A549 (cell line): ENCODE results near the gene GDF10. TPM values are rescaled to one million over a fixed set of nuclear protein-coding genes. Genes with fewer than 3 reads are reported as not detected.

Source experiments
- ATAC-seq, 2 experiments: fragments of 200-7000 bp in 1 of 2; fragments of >200 bp in 1 of 2; cut with Nextera tagmentation in 1 of 2; cut with Tn5 transposase in 1 of 2; 3 replicates each; pipeline versions ENCODE4 v1.8.0 to v1.9.1; 2018 to 2020; ENCODE audit warnings: mild to moderate bottlenecking in 1 of 2, moderate library complexity in 1 of 2
- CTCF ChIA-PET: fragments of 300-600 bp; sonication (Branson Sonifier 250); formaldehyde crosslinking; extraction: SDS; loops from one replicate; lab custom pipeline; 2021; ENCODE audit warnings: antibody characterized with exemption, inconsistent platforms; lab: Yijun Ruan, JAX
- POLR2A ChIA-PET: fragments of 350-600 bp; formaldehyde crosslinking; extraction: SDS; loops from one replicate; lab custom pipeline; 2021; ENCODE audit warnings: antibody characterized with exemption, inconsistent platforms; lab: Yijun Ruan, JAX
- DNase-seq, 2 experiments: peaks; one replicate each; pipeline versions ENCODE4 v3.0.0 to v3.0.0-alpha.2; 2011 to 2016; ENCODE audit warnings: low read depth in 1 of 2, low spot score in 1 of 2
- FAIRE-seq: peaks from 2 replicates; lab custom pipeline; 2011; peaks lifted over from hg19 to GRCh38; lab: Jason Lieb, UNC
- H3K27ac ChIP-seq, 2 experiments: fragments of >200 bp; sonication (Bioruptor Twin); formaldehyde crosslinking; 3 replicates each; pipeline ENCODE4 v1.5.1; 2016 to 2017
- H3K4me1 ChIP-seq: fragments of >200 bp; sonication (Bioruptor Twin); formaldehyde crosslinking; 3 replicates; pipeline ENCODE4 v1.6.1; 2016
- H3K4me2 ChIP-seq: fragments of >200 bp; sonication (Bioruptor Twin); formaldehyde crosslinking; 3 replicates; pipeline ENCODE4 v1.6.1; 2016
- H3K4me3 ChIP-seq: fragments of >200 bp; sonication (Bioruptor Twin); formaldehyde crosslinking; 3 replicates; pipeline ENCODE4 v1.5.1; 2016
- H3K9me3 ChIP-seq: fragments of >200 bp; sonication (Bioruptor Twin); formaldehyde crosslinking; 3 replicates; pipeline ENCODE4 v1.6.1; 2016
- ATOH8 ChIP-seq: fragments of 250-450 bp; sonication (Bioruptor Pico); IDR thresholded peaks from 2 replicates; pipeline ENCODE4 v1.5.0; 2020; ENCODE audit warnings: low read depth, mild to moderate bottlenecking, moderate library complexity
- CBX8 ChIP-seq: fragments of 200-600 bp; sonication (generic); IDR thresholded peaks from 2 replicates; pipeline ENCODE4 v1.6.1; 2016
- CHD2 ChIP-seq: fragments of 150-350 bp; IDR thresholded peaks from 2 replicates; pipeline ENCODE4 v1.6.1; 2014; ENCODE audit warnings: low read length; ENCODE audit not compliant: partially characterized antibody
- EHMT2 ChIP-seq: fragments of 200-600 bp; sonication (generic); IDR thresholded peaks from 2 replicates; pipeline ENCODE4 v1.6.1; 2016; ENCODE audit warnings: antibody characterized with exemption, low read depth, mild to moderate bottlenecking, moderate library complexity
- EP300 ChIP-seq, 2 experiments: fragments of >200 bp; sonication (Bioruptor Twin); formaldehyde crosslinking; IDR thresholded peaks; 2 replicates in 1 of 2; 3 replicates in 1 of 2; pipeline ENCODE4 v1.6.1; 2016 to 2017
- GATA3 ChIP-seq: IDR thresholded peaks from 2 replicates; pipeline ENCODE4 v1.6.1; 2012; ENCODE audit warnings: borderline replicate concordance
- HES2 ChIP-seq: fragments of >200 bp; sonication (Bioruptor Twin); formaldehyde crosslinking; IDR thresholded peaks from 2 replicates; pipeline ENCODE4 v1.6.1; 2016
- HMGXB4 ChIP-seq: fragments of 250-450 bp; sonication (Bioruptor Pico); IDR thresholded peaks from 2 replicates; pipeline ENCODE4 v1.5.0; 2021; ENCODE audit warnings: mild to moderate bottlenecking, moderate library complexity, borderline replicate concordance
- HOXB5 ChIP-seq: fragments of 250-450 bp; sonication (Bioruptor Pico); IDR thresholded peaks from 2 replicates; pipeline ENCODE4 v1.5.0; 2020; ENCODE audit warnings: mild to moderate bottlenecking, moderate library complexity
- JUNB ChIP-seq: fragments of >200 bp; sonication (Bioruptor Twin); formaldehyde crosslinking; IDR thresholded peaks from 2 replicates; pipeline ENCODE4 v1.6.1; 2016
- MYC ChIP-seq: IDR thresholded peaks from 2 replicates; pipeline ENCODE4 v1.6.1; 2012; ENCODE audit warnings: mild to moderate bottlenecking, inconsistent platforms, low read length, improper control_type of control experiment, borderline replicate concordance
- NFE2L2 ChIP-seq: fragments of 150-350 bp; conservative IDR thresholded peaks from 2 replicates; pipeline ENCODE4 v1.6.1; 2014; ENCODE audit warnings: low read length
- NPAS2 ChIP-seq: fragments of 250-450 bp; sonication (Bioruptor Pico); IDR thresholded peaks from 2 replicates; pipeline ENCODE4 v1.8.0; 2022; ENCODE audit warnings: mild to moderate bottlenecking, moderate library complexity, borderline replicate concordance
- POLR2A ChIP-seq: IDR thresholded peaks from 2 replicates; pipeline ENCODE4 v1.6.1; 2012; ENCODE audit warnings: mild to moderate bottlenecking, low read length
- POLR2AphosphoS2 ChIP-seq: conservative IDR thresholded peaks from 2 replicates; pipeline ENCODE4 v1.6.1; 2012; ENCODE audit warnings: low read length, improper control_type of control experiment, inconsistent platforms
- RAD21 ChIP-seq, 2 experiments: fragments of >200 bp in 1 of 2; sonication (Bioruptor Twin) in 1 of 2; formaldehyde crosslinking in 1 of 2; IDR thresholded peaks in 1 of 2; conservative IDR thresholded peaks in 1 of 2; 2 replicates in 1 of 2; 3 replicates in 1 of 2; pipeline ENCODE4 v1.6.1; 2012 to 2018; ENCODE audit warnings: inconsistent platforms in 1 of 2
- RARB ChIP-seq: fragments of 250-450 bp; sonication (Bioruptor Pico); IDR thresholded peaks from 2 replicates; pipeline ENCODE4 v1.8.0; 2021; ENCODE audit warnings: mild to moderate bottlenecking, moderate library complexity
- RNF2 ChIP-seq: fragments of 200-600 bp; sonication (generic); IDR thresholded peaks from 2 replicates; pipeline ENCODE4 v1.6.1; 2016; ENCODE audit warnings: low read depth, mild to moderate bottlenecking, antibody characterized with exemption, moderate library complexity, borderline replicate concordance
- SMC3 ChIP-seq: fragments of >200 bp; sonication (Bioruptor Twin); formaldehyde crosslinking; IDR thresholded peaks from 3 replicates; pipeline ENCODE4 v1.6.1; 2018; ENCODE audit warnings: inconsistent platforms
- SREBF2 ChIP-seq: fragments of 450-650 bp; IDR thresholded peaks from 2 replicates; pipeline ENCODE4 v1.6.1; 2014; ENCODE audit warnings: mild to moderate bottlenecking, moderate library complexity
- TP53 ChIP-seq: fragments of 250-450 bp; sonication (Bioruptor Pico); IDR thresholded peaks from 2 replicates; pipeline ENCODE4 v1.5.0; 2021; ENCODE audit warnings: mild to moderate bottlenecking, moderate library complexity
- USF2 ChIP-seq: fragments of 450-650 bp; IDR thresholded peaks from 2 replicates; pipeline ENCODE4 v1.6.1; 2014; ENCODE audit warnings: antibody characterized with exemption
- ZC3H11A ChIP-seq: fragments of 450-650 bp; IDR thresholded peaks from 2 replicates; pipeline ENCODE4 v1.6.1; 2014; ENCODE audit warnings: antibody characterized with exemption, mild to moderate bottlenecking
- WGBS: methylation state at CpG from one replicate; pipeline ENCODE4 v1.1.6; 2017; ENCODE audit errors: missing lambda C conversion rate; 5-methylcytosine and 5-hydroxymethylcytosine counted together
- polyA minus RNA-seq: library from RNA; depleted of rRNA, polyadenylated mRNA; stranded (reverse); fragments of >200 nt; gene quantifications from 2 replicates; pipeline ENCODE4 v1.2.3, GENCODE V29; 2011; rRNA and poly(A)+ RNA removed
- polyA plus RNA-seq, 4 experiments: library from polyadenylated mRNA; depleted of rRNA in 3 of 4; stranded (reverse); fragments of >200 nt; fragmentation: RNase III in 1 of 4; extraction: RNeasy Plus Mini Kit Qiagen cat#74134 plus additional on column Dnase treatment in 1 of 4; gene quantifications; 2 replicates in 3 of 4; 3 replicates in 1 of 4; pipeline ENCODE4 v1.2.3, GENCODE V29; 2011 to 2017

GDF10 gene
- polyA plus RNA-seq (2011; rRNA removed) (not detected in 2 replicates), polyA plus RNA-seq (2017; fragmentation: RNase III; extraction: RNeasy Plus Mini Kit Qiagen cat#74134 plus additional on column Dnase treatment) (0.04 to 0.10 TPM (median 0.09 TPM) in 3 replicates), polyA minus RNA-seq (not detected in 2 replicates)
- 0.01 TPM in 2 replicates for polyA plus RNA-seq (2012; cell fraction: cytosol; rRNA removed)
- 0.06 TPM in 1 of 2 replicates, not detected in the other for polyA plus RNA-seq (2012; cell fraction: nucleus; rRNA removed)

- 61% methylated on average over 7 of the region's 64 CpGs for whole genome bisulfite sequencing
- DNase-seq (no peak), FAIRE-seq (no peak)
- H3K4me1 ChIP-seq: no peaks in the 10 kb centered on the region
- no peak for TF ChIP-seq GATA3
- TF ChIP-seq RNF2: no peak
- no peak for TF ChIP-seq NPAS2 (CRISPR knock-in tag)
- TF ChIP-seq ATOH8 (CRISPR knock-in tag): no peak
- no peak for TF ChIP-seq HMGXB4 (CRISPR knock-in tag)
- TF ChIP-seq, all 56 proteins: peak for 0
- H3K4me2 ChIP-seq: peak within 1 kb of the TSS; percentile 94
- POLR2A ChIA-PET: no interaction called here
- peak within 1 kb of the TSS in 1 of 2 experiments; percentile 53; a peak in 2 of 6 replicates for H3K27ac ChIP-seq
- ATAC-seq: peak in 1 of 2 experiments; percentile 48; a peak in 2 of 6 replicates
- CTCF ChIA-PET: interaction anchor here (0.6 to 3.5 kb wide), 5 partner anchors 12 to 275 kb away, joined by 3 to 13 read pairs (median 3); no protein-coding TSS in a partner anchor
- H3K9me3 ChIP-seq: no peaks in the 10 kb centered on the region
- peak within 1 kb of the TSS; percentile 49 for H3K4me3 ChIP-seq
These were observed at the start of gene GDF10 for GRCh38 chr10:47299611-47300428. TSS of gene GDF10 (plus strand) at chr10:47300197. CDS start at chr10:47300652, 455 bp downstream.

- FAIRE-seq (no peak), ATAC-seq (no peak), DNase-seq (no peak)
- CTCF ChIA-PET: interaction anchor here (1.1 kb wide), 1 partner anchor 60 kb away, joined by 3 read pairs; no protein-coding TSS in a partner anchor
- Histone ChIP-seq H3K9me3 (no peaks in the 10 kb centered on the region), H3K4me2 (no peak overlapping the region), H3K4me3 (no peak overlapping the region), H3K27ac (no peak overlapping the region), H3K4me1 (no peaks in the 10 kb centered on the region)
- 31% methylated on average over 7 of the region's 7 CpGs for WGBS
- POLR2A ChIA-PET: no interaction called here
- TF ChIP-seq POLR2A: 0 out of 2 replicates have a peak, but pooled peaks have one; percentile 4
- no peak for TF ChIP-seq CBX8
- no peak for TF ChIP-seq GATA3
- TF ChIP-seq NFE2L2: no peak
- no peak for TF ChIP-seq JUNB
These were observed 47.8 kb upstream of the GDF10 start for GRCh38 chr10:47252093-47252780.

GRCh38 chr10:47253030-47253637, 46.9 kb upstream of the GDF10 start:
- DNase-seq: no peak
- no peaks in the 10 kb centered on the region for H3K9me3 ChIP-seq
- ChIA-PET CTCF (interaction anchor here (1.2 kb wide), 1 partner anchor 228 kb away, joined by 3 read pairs; no protein-coding TSS in a partner anchor), POLR2A (no interaction called here)
- H3K4me3 ChIP-seq: no peak overlapping the region
- no peak overlapping the region for H3K27ac ChIP-seq
- H3K4me2 ChIP-seq: no peak overlapping the region
- no peak for ATAC-seq
- TF ChIP-seq NFE2L2 (no peak), CHD2 (no peak), EP300 (IDR thresholded peaks at IDR 0.05) (no peak), SREBF2 (no peak), CBX8 (no peak), SMC3 (no peak), POLR2AphosphoS2 (no peak), MYC (no peak), RARB (CRISPR knock-in tag) (no peak), ZC3H11A (no peak), EHMT2 (no peak), POLR2A (no peak), HES2 (no peak), HMGXB4 (CRISPR knock-in tag) (no peak), TP53 (CRISPR knock-in tag) (no peak), HOXB5 (CRISPR knock-in tag) (no peak), USF2 (no peak), RAD21 (conservative IDR thresholded peaks at IDR 0.05 in 1 of 2, IDR thresholded peaks at IDR 0.05 in 1 of 2) (no peak)
- TF ChIP-seq, all 56 proteins: peak for 0
- 64% methylated on average over 10 of the region's 10 CpGs for WGBS
- no peaks in the 10 kb centered on the region for H3K4me1 ChIP-seq
- FAIRE-seq: no peak
